Jurkat, Clone E6-1 (cell line): ENCODE results near the gene KIF18B.

Experiments
- DNase-seq: peaks from one replicate; pipeline ENCODE4 v3.0.0-alpha.2; 2011; ENCODE audit warnings: low read depth, low spot score
- H3K4me3 ChIP-seq: 2 replicates; pipeline ENCODE4 v1.5.1; 2011; ENCODE audit warnings: mild to moderate bottlenecking, low read length, control low read depth, moderate library complexity

The KIF18B gene

DNA sequence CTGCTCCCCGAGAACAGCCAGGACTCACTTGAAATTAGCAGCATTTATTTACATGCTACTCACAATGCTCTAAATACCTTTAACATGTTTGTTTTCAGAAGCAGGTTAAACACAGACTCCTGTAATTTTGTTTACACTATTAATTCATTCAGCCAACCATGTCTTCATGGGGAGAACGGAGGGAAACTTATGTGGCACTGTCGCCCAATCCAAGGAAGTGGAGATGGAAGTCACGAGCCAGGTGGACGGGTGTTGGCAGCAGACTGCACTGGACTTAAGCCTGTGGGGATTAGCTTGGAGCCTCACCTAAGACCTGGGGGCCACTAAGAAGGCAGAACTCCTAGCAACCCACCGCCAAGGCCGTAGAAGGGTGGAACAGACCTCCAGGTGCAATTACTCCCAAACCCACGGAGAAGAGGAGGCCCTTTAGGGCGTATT, 23.4 kb downstream of the KIF18B start:
- H3K4me3 ChIP-seq: no peak overlapping the region
- no peak for DNase-seq

DNA sequence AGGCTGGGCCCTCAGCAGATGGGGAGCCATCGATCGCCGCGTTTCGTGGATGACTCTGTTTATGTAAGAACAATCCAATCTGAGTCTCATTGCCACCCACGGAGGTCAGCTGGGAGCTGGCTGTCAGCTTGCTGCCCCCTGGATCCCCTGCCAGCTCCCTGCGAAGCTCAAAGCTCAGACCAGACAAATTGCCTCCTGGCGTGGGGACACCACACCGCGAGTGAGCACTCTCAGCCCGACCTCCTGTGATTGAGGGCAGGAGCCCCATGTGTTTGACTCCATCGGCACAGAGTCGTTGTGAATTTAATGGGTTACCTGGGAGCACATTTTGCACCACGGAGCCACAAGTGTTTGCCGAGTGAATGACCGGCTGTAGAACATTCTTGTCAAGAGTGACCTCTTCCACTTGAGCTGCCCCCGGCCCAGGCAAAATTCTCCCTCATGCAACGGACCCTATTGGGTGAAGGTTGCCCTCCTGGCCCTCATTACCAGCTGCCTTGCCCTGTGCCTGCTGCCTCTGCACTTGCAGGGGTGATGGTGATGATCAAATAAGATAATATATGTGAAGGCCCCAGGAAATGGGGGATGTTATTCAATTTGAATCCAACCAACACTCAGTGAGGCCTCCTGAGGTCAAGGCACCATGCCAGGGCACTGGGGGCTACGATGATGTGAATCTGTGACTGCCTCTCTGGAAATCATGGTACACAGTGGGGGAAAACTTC, 24.7 kb downstream of the KIF18B start:
- H3K4me3 ChIP-seq: no peak overlapping the region
- DNase-seq: no peak

DNA sequence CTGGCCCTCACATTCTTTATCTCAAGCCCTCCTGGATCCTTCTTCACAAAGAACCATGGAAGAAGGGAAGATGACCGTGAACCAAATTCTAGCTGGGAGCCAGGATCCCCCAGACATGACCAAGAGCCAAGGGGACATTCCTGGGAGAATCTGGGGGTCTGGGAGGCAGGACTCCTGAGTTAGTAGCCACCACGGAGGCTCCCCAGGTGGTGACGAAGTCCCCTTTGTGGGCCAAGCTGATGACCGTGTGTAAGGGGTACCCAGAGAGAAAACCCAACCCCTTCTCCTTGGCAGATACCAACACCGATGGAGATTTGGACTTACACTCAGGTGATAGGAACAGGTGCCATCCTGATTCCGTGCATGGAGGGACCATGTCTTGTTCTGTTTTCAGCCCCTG, 25.4 kb downstream of the KIF18B start:
- DNase-seq: no peak
- no peak overlapping the region for H3K4me3 ChIP-seq

DNA sequence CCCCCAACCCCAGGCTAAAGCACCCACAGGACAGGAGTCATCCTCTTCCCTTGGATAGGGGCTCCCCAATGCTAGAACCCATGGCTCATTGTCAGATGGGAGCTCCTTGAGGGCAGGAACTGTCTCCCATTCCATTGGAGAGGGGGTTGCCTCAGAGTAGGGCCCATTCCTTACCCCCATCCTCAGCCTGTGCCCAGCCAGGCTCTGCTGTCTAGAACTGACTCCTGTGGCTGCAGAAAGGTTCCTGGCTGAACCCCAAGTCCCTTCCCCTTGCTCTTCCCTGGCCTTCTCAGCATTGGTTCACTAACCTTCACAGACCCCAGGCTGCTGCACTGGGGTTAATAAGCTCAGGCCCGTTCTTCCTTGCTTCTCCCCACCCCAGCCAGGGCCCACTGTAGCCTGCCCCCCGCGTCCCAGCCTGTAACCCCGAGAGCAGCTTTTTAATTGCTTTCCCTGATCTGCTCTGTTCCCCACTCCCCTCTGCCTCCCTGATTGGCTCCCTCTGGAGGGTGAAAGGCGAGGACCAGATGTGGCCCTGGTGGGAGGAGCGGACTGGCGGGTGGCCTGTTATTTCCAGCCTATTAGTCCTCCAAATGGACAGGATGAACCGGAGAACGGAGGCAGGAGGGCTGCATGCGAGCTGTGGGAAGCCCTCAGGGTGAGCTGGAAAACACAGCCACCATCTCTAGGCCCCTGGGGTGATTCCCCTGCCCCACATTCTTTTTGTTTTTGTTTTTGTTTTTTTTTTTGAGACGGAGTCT, 26.3 kb downstream of the KIF18B start:
- no peak for DNase-seq
- no peak overlapping the region for H3K4me3 ChIP-seq

DNA sequence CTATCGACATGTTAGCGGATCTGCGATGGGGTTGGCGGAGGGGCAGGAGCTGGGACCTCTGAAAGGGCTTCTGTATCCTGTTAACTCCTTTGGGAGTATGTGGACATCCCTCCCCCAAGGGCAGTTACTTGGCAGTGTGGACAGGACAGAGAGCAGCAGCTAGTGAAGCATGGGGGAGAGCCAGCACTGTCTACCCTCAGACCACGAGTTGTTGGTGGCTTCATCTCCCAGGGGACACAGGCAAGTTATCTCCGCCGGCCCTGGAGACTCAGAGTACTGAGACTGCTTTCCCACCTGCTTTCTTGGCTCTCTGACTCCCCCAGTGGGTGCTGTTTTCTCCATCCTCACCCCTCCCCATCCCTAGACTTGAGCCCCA, 27.0 kb downstream of the KIF18B start:
- H3K4me3 ChIP-seq: no peak overlapping the region
- DNase-seq: no peak

DNA sequence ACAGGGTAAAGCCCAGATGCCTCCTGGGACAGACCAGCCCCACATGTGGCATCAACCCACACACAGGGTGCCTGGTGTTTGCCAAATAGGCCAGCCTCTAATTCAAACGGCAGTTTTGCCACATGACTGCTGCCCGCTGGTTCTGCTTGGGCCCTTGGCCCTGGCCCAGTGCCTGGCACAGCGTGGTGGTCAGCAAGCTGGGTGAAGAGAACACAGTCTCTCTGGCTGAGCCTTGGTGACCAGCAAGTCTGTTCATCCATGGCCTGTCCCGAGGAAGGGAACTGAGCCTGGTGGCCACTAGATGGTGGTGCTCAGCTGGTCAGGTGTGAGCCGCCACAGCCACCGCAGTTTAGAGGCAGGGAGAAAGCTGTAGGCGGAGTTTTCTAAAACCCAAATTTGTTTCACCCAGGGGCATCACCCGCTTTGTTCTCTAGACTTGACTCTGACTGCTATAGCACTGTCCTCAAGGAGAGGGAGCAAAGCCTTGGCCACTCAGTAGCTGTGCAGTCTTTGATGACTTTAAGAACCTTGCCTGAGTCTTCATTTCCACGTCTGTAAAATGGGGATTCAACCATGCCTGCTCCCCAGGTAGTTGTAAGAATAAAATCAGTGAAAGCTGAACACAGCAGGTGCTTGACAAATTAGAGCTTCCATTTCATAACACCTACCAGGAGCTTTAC, 27.5 kb downstream of the KIF18B start:
- H3K4me3 ChIP-seq: no peak overlapping the region
- no peak for DNase-seq

DNA sequence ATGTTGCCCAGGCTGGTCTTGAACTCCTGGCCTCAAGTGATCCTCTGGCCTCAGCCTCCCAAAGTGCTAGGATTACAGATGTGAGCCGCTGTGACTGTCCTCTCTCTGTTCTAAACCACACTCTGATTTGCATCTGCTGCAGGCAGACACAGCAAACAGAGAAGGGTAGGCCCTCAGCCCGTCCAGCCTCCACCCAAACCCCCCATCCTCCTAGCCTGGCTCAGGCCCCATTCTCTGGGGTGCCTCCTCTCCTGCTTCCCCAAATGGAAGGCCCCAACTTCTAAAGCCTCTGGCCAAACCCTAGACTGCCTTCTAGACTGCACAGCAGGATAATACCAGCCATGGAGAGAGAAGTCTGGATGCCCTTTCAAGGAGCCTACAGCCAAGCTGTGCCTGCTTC, 28.2 kb downstream of the KIF18B start:
- DNase-seq: no peak
- H3K4me3 ChIP-seq: no peak overlapping the region

DNA sequence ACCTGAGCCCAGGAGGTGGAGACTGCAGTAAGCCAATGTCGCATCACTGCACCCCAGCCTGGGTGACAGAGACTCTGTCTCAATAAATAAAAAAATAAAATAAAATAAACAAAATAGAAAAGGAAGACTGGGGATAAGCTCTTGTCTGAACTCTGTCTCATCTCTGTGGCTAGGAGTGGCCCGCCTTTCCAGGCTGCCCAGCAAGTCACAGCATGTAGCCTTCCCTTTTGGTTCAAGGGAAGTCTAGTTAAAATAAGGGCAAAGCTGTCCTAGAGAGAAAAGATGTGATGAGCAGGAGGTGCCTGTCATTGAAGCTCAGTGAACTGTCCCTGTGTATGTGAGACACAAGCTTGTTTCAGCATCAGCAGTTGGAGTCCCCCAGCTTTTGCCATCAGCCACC, 29.6 kb downstream of the KIF18B start:
- DNase-seq: no peak
- H3K4me3 ChIP-seq: no peak overlapping the region

DNA sequence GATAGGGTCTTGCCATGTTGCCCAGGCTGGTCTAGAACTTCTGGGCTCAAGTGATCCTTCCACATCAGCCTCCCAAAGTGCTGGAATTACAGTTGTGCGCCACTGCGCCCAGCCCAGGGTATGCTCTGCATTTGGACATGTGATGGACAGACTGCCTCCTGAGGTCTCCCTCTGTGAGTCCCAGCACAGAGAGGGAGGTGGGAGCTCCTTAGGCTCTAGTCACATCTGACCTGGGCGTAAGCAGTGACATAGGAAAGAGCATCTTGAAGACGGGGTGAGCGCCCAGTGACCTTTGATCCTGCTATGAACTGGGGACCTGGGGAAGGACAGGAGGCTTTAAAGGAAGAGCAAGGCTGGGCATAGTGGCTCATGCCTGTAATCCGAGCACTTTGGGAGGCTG, 30.1 kb downstream of the KIF18B start:
- DNase-seq: no peak
- H3K4me3 ChIP-seq: no peak overlapping the region

DNA sequence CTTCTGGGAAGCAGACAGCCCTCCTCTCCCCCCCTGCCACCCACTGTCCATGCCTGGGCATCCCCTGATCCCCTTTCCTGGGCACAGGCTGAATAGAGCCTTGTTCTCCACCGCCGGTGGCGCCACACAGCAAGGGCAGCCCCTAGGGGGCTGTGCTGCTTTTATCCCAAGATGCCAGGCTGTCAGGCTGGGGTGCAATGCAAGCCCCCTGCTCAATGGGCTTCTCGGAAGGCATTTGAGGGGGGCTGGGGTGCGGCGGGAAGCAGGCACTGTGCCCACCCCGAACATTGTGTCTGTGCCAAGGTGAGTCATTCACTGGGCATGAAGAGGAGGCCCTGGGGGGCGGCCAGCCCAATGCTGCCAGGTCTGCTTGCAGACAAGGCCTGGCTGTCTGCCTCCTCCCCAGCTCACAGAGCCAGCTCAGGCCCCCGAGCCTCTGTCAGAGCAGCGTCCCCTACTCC, 30.8 kb downstream of the KIF18B start:
- H3K4me3 ChIP-seq: no peak overlapping the region
- DNase-seq: no peak

DNA sequence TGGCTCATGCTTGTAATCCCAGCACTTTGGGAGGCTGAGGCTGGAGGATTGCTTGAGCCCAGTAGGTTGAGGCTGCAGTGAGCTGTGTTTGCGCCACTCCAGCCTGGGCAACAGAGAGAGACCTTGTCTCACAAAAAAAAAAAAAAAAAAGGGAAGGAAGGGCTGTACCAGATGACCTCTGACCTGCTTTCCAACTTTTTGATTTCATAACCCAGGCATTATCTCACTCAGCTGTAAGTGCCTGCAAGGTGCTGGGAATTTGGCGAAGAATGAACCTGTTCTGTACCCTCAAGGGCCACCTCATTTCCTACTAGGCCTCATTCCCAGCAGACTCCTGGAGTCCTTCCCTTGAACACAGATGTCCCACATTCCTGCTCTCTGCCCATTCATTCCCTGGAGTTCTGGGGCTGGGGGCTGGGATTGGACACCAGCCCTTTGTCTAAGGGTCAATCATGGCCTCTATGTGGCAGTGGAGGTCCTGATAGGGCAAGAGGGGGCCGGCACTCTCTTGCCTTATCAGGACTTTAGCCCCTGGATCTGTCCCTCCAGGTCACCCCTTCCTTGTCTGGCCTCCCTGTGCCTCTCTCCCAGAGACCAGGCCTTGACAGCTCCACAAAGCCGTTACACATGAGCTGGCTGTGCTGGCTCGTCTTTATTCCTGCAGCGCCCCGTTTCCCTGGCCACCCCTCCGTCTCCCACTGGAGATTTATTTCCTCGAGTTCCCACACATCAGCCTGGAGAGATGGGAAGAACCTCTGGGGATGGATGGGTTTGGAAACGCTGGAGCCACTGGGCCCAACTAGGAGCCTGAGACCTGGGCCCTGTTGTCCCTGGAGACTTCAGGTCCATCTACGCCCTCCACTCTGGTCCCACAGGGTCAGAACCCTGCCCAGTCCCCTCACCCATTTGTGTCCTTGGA, 31.5 kb downstream of the KIF18B start:
- no peak for DNase-seq
- H3K4me3 ChIP-seq: no peak overlapping the region

DNA sequence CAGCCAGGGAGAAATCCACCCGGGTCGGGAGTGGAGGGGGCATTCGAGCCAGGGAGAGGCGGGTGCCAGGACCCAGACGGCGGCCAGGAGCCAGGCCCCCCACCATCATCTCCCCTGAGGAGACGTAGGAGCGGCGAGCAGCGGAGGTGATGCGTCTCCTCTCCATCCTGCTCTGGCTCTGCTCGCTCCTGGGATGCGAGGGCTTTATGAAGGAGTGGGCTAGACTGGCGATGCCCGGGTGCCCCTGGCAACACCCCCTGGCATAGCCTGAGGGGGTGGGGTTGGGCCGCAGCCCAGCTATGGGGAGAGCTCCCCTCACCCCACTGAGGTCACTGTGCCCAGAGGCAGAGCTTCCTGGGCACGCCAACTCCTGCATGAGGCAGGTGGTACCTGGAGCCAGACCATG, 32.2 kb downstream of the KIF18B start, which contains the start of gene GFAP:
Gene GFAP, minus strand, starts transcription at position 180 of the 406 bp plus-strand sequence. Its CDS starts 14 bp downstream, at position 166.
- no peak for DNase-seq
- H3K4me3 ChIP-seq: no peak within 1 kb of the TSS

DNA sequence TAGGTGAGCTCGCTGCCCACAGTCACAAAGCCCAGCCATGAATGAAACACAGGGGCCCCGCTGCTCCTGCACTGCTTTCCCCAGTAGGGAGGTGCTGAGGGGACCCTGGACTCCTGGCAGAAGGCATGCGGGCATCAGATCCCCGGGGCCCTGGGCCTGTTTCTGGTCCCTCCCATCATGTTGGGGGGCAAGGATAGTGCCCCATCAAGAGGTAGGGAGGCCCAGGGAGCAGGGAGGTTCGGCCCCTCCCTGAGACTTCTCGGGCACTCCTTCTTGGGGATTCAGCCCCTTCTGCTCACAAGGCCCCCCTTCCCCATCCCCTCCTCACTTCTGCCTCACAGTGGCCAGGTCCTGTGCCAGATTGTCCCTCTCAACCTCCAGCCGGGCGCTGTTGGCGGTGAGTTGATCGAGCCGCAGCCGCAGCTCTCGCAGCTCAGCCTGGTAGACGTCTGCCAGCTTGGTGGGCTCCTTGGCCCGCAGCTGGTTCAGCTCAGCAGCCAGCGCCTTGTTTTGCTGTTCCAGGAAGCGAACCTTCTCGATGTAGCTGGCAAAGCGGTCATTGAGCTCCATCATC, 32.8 kb downstream of the KIF18B start:
- no peak for DNase-seq
- H3K4me3 ChIP-seq: no peak overlapping the region

DNA sequence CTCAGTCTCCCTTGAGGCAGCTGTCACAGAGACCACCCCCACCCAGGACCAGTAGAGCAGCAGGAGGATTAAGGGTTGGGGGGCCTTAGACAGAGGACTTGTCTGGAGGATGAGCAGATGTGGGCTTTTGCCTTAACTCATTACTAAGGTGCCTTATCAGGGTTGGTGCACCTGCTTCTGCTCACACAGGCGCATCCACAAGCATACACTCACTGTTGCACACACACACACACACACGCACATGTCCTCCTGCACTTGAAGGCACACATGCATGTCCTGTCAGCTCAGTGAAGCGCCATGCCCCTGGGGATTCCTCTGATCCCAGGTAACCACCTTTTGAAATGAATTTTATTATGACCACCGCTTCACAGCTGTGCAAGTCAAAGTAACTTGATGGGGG, 33.4 kb downstream of the KIF18B start:
- no peak overlapping the region for H3K4me3 ChIP-seq
- no peak for DNase-seq

DNA sequence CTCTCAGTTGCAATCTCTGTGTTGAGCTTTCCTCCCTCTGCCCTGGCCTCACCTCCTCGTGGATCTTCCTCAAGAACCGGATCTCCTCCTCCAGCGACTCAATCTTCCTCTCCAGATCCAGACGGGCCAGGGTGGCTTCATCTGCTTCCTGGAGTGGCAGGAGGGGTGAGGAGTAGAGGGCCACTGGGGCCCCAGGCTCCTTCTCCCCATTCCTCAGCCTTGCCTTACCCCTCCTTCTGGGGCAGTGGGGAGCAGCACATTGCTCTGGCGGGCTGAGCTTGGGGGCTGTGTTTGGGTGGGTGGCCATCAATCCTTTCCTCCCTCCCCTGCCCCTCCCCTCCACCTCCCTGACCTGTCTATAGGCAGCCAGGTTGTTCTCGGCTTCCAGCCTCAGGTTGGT, 33.9 kb downstream of the KIF18B start:
- DNase-seq: no peak
- H3K4me3 ChIP-seq: no peak overlapping the region

DNA sequence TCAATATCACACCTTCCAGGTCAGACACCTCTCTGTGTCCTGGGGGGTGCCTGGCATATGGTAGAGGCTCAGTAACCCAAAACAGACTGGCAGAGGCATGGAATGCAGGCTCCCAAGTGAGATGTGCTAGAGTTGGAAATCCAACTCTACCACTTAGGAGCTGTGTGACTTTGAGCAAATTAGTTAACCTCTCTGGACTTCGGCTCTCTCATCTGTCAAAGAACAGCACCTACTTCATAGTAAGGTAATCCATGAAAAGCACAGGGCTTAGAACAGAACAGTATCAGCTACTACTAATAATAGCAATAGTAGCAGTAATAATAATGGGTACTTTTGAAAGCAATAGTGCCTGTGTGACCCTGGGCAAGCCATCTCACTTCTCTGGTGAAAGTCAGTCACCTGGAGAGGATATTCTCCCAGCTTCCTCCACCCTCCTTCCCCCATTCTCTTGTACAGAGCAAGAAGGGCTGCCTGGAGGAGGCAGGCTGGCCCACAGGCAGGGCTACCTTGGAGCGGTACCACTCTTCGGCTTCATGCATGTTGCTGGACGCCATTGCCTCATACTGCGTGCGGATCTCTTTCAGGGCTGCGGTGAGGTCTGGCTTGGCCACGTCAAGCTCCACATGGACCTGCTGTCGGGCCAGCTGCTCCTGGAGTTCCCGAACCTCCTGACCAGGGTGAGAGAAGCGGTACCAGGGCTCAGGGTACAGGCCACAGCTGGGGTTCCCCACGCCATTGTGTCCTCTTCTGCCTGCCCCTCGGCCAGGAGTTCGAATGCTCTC, 34.6 kb downstream of the KIF18B start:
- DNase-seq: no peak
- no peak overlapping the region for H3K4me3 ChIP-seq

DNA sequence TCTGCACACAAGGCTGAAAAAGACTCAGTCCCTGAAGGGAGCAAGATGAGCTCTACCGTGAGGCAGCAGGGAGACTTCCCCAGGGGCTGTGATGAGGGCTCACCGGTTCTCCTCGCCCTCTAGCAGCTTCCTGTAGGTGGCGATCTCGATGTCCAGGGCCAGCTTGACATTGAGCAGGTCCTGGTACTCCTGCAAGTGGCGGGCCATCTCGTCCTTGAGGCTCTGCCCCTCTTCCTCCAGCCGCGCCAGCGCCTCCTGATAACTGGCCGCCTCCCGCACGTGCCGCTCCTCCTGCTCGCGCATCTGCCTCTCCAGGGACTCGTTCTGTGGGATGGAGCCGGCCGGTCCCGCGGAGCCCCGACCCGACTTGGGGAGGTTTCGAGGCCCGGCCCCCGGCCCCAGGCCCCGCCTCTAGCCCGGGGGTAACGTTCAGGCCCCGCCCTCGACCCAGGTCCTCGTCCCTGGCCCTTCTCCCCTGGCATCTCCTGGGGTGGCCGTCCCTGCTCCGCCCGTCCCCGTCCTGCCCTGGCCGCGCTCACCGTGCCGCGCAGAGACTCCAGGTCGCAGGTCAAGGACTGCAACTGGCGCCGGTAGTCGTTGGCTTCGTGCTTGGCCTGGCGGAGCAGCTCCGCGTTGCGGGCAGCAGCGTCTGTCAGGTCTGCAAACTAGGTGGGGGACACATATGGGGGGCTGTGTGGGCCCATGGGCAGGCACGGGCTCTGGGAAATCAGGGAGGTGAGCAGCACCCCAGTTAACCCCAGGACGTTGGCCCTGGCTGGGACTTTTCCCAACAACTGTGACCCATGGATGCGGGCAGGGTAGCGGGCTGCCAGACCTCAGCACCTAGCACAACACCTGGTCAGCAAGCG, 36.2 kb downstream of the KIF18B start:
- no peak for DNase-seq
- H3K4me3 ChIP-seq: no peak overlapping the region
